H9 (cell line): ENCODE data around the gene ZNF124. TPM values are rescaled to one million over a fixed set of nuclear protein-coding genes. Genes with fewer than 3 reads are reported as not detected.

Experiments
- DNase-seq: peaks from one replicate; pipeline ENCODE4 v3.0.0-alpha.2; 2017
- H2AFZ ChIP-seq: one replicate; pipeline ENCODE4 v1.6.1; 2013; ENCODE audit warnings: mild to moderate bottlenecking, low read length, control low read depth, moderate library complexity
- H2AK5ac ChIP-seq: 2 replicates; pipeline ENCODE4 v1.6.1; 2013; ENCODE audit warnings: low read length, control low read depth, mixed read lengths; ENCODE audit not compliant: insufficient read length
- H2BK120ac ChIP-seq: one replicate; pipeline ENCODE4 v1.6.1; 2013; ENCODE audit warnings: low read depth, mild to moderate bottlenecking, low read length, control low read depth, inconsistent platforms; ENCODE audit not compliant: poor library complexity, severe bottlenecking
- H2BK12ac ChIP-seq: 2 replicates; pipeline ENCODE4 v1.6.1; 2013; ENCODE audit warnings: low read length, control low read depth, mixed read lengths, low read depth; ENCODE audit not compliant: insufficient read length
- H2BK15ac ChIP-seq: 2 replicates; pipeline ENCODE4 v1.6.1; 2013; ENCODE audit warnings: low read depth, low read length, control low read depth
- H2BK20ac ChIP-seq: one replicate; pipeline ENCODE4 v1.6.1; 2013; ENCODE audit warnings: low read depth, mild to moderate bottlenecking, low read length, control low read depth, inconsistent platforms; ENCODE audit not compliant: poor library complexity, severe bottlenecking
- H2BK5ac ChIP-seq: 2 replicates; pipeline ENCODE4 v1.6.1; 2013; ENCODE audit warnings: low read length, control low read depth, mixed read lengths; ENCODE audit not compliant: insufficient read length
- H3K14ac ChIP-seq: 2 replicates; pipeline ENCODE4 v1.6.1; 2013; ENCODE audit warnings: low read length, control low read depth; ENCODE audit not compliant: insufficient read depth
- H3K18ac ChIP-seq: 2 replicates; pipeline ENCODE4 v1.6.1; 2013; ENCODE audit warnings: low read depth, mild to moderate bottlenecking, mixed read lengths, low read length, control low read depth; ENCODE audit not compliant: insufficient read length
- H3K23ac ChIP-seq: 2 replicates; pipeline ENCODE4 v1.6.1; 2013; ENCODE audit warnings: low read length, control low read depth, mixed read lengths, low read depth; ENCODE audit not compliant: insufficient read length
- H3K23me2 ChIP-seq: 2 replicates; pipeline ENCODE4 v1.6.1; 2013; ENCODE audit warnings: low read depth, mild to moderate bottlenecking, mixed read lengths, low read length, control low read depth; ENCODE audit not compliant: insufficient read length, poor library complexity, severe bottlenecking
- H3K27ac ChIP-seq: 2 replicates; pipeline ENCODE4 v1.5.1; 2013; ENCODE audit warnings: low read length, control low read depth, mixed read lengths, low read depth; ENCODE audit not compliant: insufficient read length
- H3K27me3 ChIP-seq: 2 replicates; pipeline ENCODE4 v1.6.1; 2013; ENCODE audit warnings: low read length, control low read depth, inconsistent platforms; ENCODE audit not compliant: insufficient read depth
- H3K4ac ChIP-seq: 2 replicates; pipeline ENCODE4 v1.6.1; 2013; ENCODE audit warnings: low read depth, mild to moderate bottlenecking, control low read depth, inconsistent platforms, low read length, moderate library complexity
- H3K4me1 ChIP-seq: 2 replicates; pipeline ENCODE4 v1.6.1; 2013; ENCODE audit warnings: low read length, control low read depth, inconsistent platforms; ENCODE audit not compliant: insufficient read depth
- H3K4me2 ChIP-seq: 2 replicates; pipeline ENCODE4 v1.6.1; 2013; ENCODE audit warnings: low read length, control low read depth, mixed read lengths; ENCODE audit not compliant: insufficient read length, insufficient read depth
- H3K56ac ChIP-seq: 2 replicates; pipeline ENCODE4 v1.6.1; 2013; ENCODE audit warnings: low read depth, mild to moderate bottlenecking, mixed read lengths, low read length, control low read depth; ENCODE audit not compliant: insufficient read length
- H3K79me1 ChIP-seq: 2 replicates; pipeline ENCODE4 v1.6.1; 2013; ENCODE audit warnings: low read depth, mild to moderate bottlenecking, moderate library complexity, low read length, control low read depth, inconsistent platforms; ENCODE audit not compliant: insufficient read depth, poor library complexity, severe bottlenecking
- H3K79me2 ChIP-seq: 2 replicates; pipeline ENCODE4 v1.6.1; 2013; ENCODE audit warnings: low read length, control low read depth, inconsistent platforms; ENCODE audit not compliant: insufficient read depth
- H3K9ac ChIP-seq: 2 replicates; pipeline ENCODE4 v1.6.1; 2013; ENCODE audit warnings: low read length, control low read depth, mixed read lengths; ENCODE audit not compliant: insufficient read length; ENCODE audit errors: extremely low read depth
- H3K9me3 ChIP-seq: one replicate; pipeline ENCODE4 v1.6.1; 2013; ENCODE audit warnings: low read depth, low read length, inconsistent platforms; ENCODE audit not compliant: control insufficient read depth
- H3T11ph ChIP-seq: one replicate; pipeline ENCODE4 v1.6.1; 2013; ENCODE audit warnings: mild to moderate bottlenecking, low read length, control low read depth, inconsistent platforms
- H4K20me1 ChIP-seq: one replicate; pipeline ENCODE4 v1.6.1; 2013; ENCODE audit not compliant: control insufficient read depth, insufficient read length, insufficient read depth
- H4K5ac ChIP-seq: 2 replicates; pipeline ENCODE4 v1.6.1; 2013; ENCODE audit warnings: low read depth, mild to moderate bottlenecking, mixed read lengths, low read length, control low read depth; ENCODE audit not compliant: insufficient read length
- H4K8ac ChIP-seq: replicated peaks from 2 replicates; pipeline ENCODE4 v1.6.1; 2013; ENCODE audit warnings: low read length, control low read depth, mixed read lengths, low read depth; ENCODE audit not compliant: insufficient read length
- H4K91ac ChIP-seq: 2 replicates; pipeline ENCODE4 v1.6.1; 2013; ENCODE audit warnings: low read depth, mild to moderate bottlenecking, moderate library complexity, mixed read lengths, low read length, control low read depth; ENCODE audit not compliant: insufficient read length
- H3K27ac Mint-ChIP-seq, 3 experiments: 2 replicates in 2 of 3; 3 replicates in 1 of 3; pipeline ENCODE4 v1.8.0; 2020 to 2021; ENCODE audit warnings: mixed read lengths in 3 of 3, mild to moderate bottlenecking in 1 of 3, moderate library complexity in 1 of 3
- H3K27me3 Mint-ChIP-seq: 2 replicates; pipeline ENCODE4 v1.8.0; 2021; ENCODE audit warnings: low read depth, mild to moderate bottlenecking, moderate library complexity, mixed read lengths
- H3K36me3 Mint-ChIP-seq, 3 experiments: 2 replicates in 2 of 3; 3 replicates in 1 of 3; pipeline ENCODE4 v1.8.0; 2020 to 2021; ENCODE audit warnings: low read depth in 3 of 3, mixed read lengths in 3 of 3; ENCODE audit not compliant: insufficient read depth in 1 of 3
- H3K4me1 Mint-ChIP-seq, 2 experiments: 2 replicates each; pipeline ENCODE4 v1.8.0; 2020; ENCODE audit warnings: mixed read lengths in 2 of 2
- H3K4me3 Mint-ChIP-seq, 2 experiments: 2 replicates in 1 of 2; 3 replicates in 1 of 2; pipeline ENCODE4 v1.8.0; 2020 to 2021; ENCODE audit warnings: mild to moderate bottlenecking in 2 of 2, mixed read lengths in 2 of 2, moderate library complexity in 1 of 2
- H3K9me3 Mint-ChIP-seq, 2 experiments: 2 replicates in 1 of 2; 3 replicates in 1 of 2; pipeline ENCODE4 v1.8.0; 2020; ENCODE audit warnings: mild to moderate bottlenecking in 2 of 2, mixed read lengths in 2 of 2, moderate library complexity in 1 of 2
- WGBS: extraction: QIAGEN DNeasy Blood & Tissue Kit; methylation state at CpG from one replicate; pipeline ENCODE4 v1.1.7; 2013; ENCODE audit warnings: missing lambda C conversion rate, low lambda C conversion rate, mixed read lengths; ENCODE audit not compliant: insufficient read length; ENCODE audit errors: extremely low coverage; 5-methylcytosine and 5-hydroxymethylcytosine counted together
- total RNA-seq: library from RNA; stranded (reverse); gene quantifications from 2 replicates; pipeline ENCODE4 v1.2.1, GENCODE V29; 2021
- TF ChIP-seq, protein P1 (sequence below): fragments of 200-600 bp; sonication (generic); conservative IDR thresholded peaks from 3 replicates; pipeline ENCODE4 v1.8.0; 2021; ENCODE audit warnings: antibody characterized with exemption, mild to moderate bottlenecking

ZNF124 gene
- total RNA-seq, 1 experiment from 2014 or later: 50.6 TPM

DNA sequence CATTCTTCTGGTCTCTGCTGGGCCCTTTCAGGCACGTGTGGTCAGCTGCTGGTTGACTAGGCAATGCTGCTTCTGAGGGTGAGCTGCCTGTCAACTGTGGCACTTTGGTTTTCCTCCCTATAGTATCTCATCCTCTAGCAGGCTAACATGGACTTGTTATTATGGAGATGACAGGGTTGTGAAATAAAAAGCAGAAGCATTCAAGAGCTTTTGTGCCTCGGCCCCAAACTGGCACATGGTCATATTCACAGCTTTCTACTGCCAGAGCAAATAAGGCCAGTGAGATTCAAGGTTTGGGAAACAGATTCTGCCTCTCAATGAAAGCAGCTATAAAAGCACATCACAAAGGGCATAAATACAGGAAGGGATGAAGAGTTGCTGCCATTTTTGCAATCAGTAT is 1.6 kb upstream of the ZNF124 start:
- H3K27ac Mint-ChIP-seq: no peak overlapping the region
- H3K79me1 ChIP-seq: no peaks in the 10 kb centered on the region

More for the DNA sequence above, 1.6 kb upstream of the ZNF124 start:
- Mint-ChIP-seq H3K4me3 (no peak overlapping the region), H3K9me3 (peaks cover 0 to 11% of the 10 kb centered on the region in 2 experiments; a peak in 4 of 5 replicates), H3K27me3 (peaks cover 4% of the 10 kb centered on the region; the same call in 1 of the 2 replicates), H3K36me3 (peaks cover 10 to 15% (median 12%) of the 10 kb centered on the region in 3 experiments; a peak in 6 of 7 replicates), H3K4me1 (peaks cover 6 to 7% of the 10 kb centered on the region in 2 experiments; a peak in 3 of 4 replicates)
- no peaks in the 10 kb centered on the region for H3K4me1 ChIP-seq
- H3K4me2 ChIP-seq: no peak overlapping the region
- WGBS: no CpG with 5 or more reads among the region's 2 CpGs
- H3K9ac ChIP-seq: no peak overlapping the region
- H3K56ac ChIP-seq: no peak overlapping the region
- H3K27ac ChIP-seq: no peak overlapping the region
- no peaks in the 10 kb centered on the region for H3K23me2 ChIP-seq
- no peak overlapping the region for H4K5ac ChIP-seq
- H2BK5ac ChIP-seq: no peak overlapping the region
- H2BK15ac ChIP-seq: no peak overlapping the region
- no peak for DNase-seq
- H3K18ac ChIP-seq: no peak overlapping the region
- H4K91ac ChIP-seq: no peak overlapping the region
- H2AFZ ChIP-seq: no peak overlapping the region
- H2BK12ac ChIP-seq: no peak overlapping the region
- H3K14ac ChIP-seq: no peak overlapping the region
- H2AK5ac ChIP-seq: no peak overlapping the region
- TF ChIP-seq, protein P1, sequence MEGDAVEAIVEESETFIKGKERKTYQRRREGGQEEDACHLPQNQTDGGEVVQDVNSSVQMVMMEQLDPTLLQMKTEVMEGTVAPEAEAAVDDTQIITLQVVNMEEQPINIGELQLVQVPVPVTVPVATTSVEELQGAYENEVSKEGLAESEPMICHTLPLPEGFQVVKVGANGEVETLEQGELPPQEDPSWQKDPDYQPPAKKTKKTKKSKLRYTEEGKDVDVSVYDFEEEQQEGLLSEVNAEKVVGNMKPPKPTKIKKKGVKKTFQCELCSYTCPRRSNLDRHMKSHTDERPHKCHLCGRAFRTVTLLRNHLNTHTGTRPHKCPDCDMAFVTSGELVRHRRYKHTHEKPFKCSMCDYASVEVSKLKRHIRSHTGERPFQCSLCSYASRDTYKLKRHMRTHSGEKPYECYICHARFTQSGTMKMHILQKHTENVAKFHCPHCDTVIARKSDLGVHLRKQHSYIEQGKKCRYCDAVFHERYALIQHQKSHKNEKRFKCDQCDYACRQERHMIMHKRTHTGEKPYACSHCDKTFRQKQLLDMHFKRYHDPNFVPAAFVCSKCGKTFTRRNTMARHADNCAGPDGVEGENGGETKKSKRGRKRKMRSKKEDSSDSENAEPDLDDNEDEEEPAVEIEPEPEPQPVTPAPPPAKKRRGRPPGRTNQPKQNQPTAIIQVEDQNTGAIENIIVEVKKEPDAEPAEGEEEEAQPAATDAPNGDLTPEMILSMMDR: no peak
- H4K20me1 ChIP-seq: no peaks in the 10 kb centered on the region
- no peak overlapping the region for H3K4ac ChIP-seq
- H3K23ac ChIP-seq: no peak overlapping the region
- no peak overlapping the region for H3T11ph ChIP-seq
- peaks cover 9% of the 10 kb centered on the region; the same call in 1 of the 2 replicates for H3K79me2 ChIP-seq
- H2BK120ac ChIP-seq: no peak overlapping the region
- H3K9me3 ChIP-seq: no peaks in the 10 kb centered on the region
- no peak overlapping the region for H2BK20ac ChIP-seq
- no peaks in the 10 kb centered on the region for H3K27me3 ChIP-seq
- H4K8ac ChIP-seq: no peak overlapping the region
